Breast epithelium (tissue), 4 donors: ENCODE results near the gene VEGFC. TPM values are rescaled to one million over a fixed set of nuclear protein-coding genes. Genes with fewer than 3 reads are reported as not detected.

Experiments
- DNase-seq, 2 donors: peaks; one replicate each; pipeline ENCODE4 v3.0.0-alpha.2; 2019; ENCODE audit warnings: low spot score in 2 of 2
- H3K27ac ChIP-seq, 2 donors: fragments of 200-600 bp; sonication (generic) in 1 of 2; one replicate each; pipeline ENCODE4 v1.5.1; 2016 to 2019; ENCODE audit warnings: mild to moderate bottlenecking in 1 of 2
- H3K27me3 ChIP-seq, 2 donors: fragments of 200-600 bp; sonication (generic) in 1 of 2; one replicate each; pipeline versions ENCODE4 v1.5.1 to v1.6.0; 2017 to 2019; ENCODE audit warnings: control low read depth in 1 of 2, mild to moderate bottlenecking in 1 of 2
- H3K36me3 ChIP-seq: fragments of 200-600 bp; one replicate; pipeline ENCODE4 v1.5.1; 2019
- H3K4me1 ChIP-seq, 2 donors: fragments of 200-600 bp; sonication (generic); one replicate each; pipeline ENCODE4 v1.5.1; 2016 to 2019; ENCODE audit warnings: control low read depth in 1 of 2
- H3K4me3 ChIP-seq, 3 donors: fragments of 200-600 bp; sonication (generic); 1 replicate in 2 of 3; 2 replicates in 1 of 3; pipeline ENCODE4 v1.5.1; 2016 to 2019; ENCODE audit warnings: mild to moderate bottlenecking in 3 of 3, moderate library complexity in 2 of 3
- H3K9me3 ChIP-seq, 2 donors: fragments of 200-600 bp; sonication (generic) in 1 of 2; one replicate each; pipeline ENCODE4 v1.5.1; 2016 to 2019; ENCODE audit warnings: control low read depth in 1 of 2
- CTCF ChIP-seq, 3 donors: fragments of 450-650 bp; IDR thresholded peaks; one replicate each; pipeline ENCODE4 v1.5.1; 2016 to 2017; ENCODE audit warnings: antibody characterized with exemption in 3 of 3, mild to moderate bottlenecking in 3 of 3, moderate library complexity in 3 of 3
- POLR2A ChIP-seq: fragments of 450-650 bp; IDR thresholded peaks from one replicate; pipeline ENCODE4 v1.6.1; 2016; ENCODE audit warnings: antibody characterized with exemption, mild to moderate bottlenecking, moderate library complexity
- POLR2AphosphoS5 ChIP-seq, 3 donors: sonication (generic); formaldehyde crosslinking; IDR thresholded peaks; one replicate each; pipeline ENCODE4 v1.6.1; 2017; ENCODE audit warnings: antibody characterized with exemption in 3 of 3
- intact Hi-C: fragments of 100-400 bp; cut with DNase I; formaldehyde crosslinking; loops from one replicate; pipeline ENCODE4 v1.15.1; 2023; ENCODE audit warnings: low total_unique reads
- total RNA-seq, 3 donors: library from RNA; depleted of rRNA; stranded (reverse); fragments of >200 nt; gene quantifications; one replicate each; pipeline ENCODE4 v1.1.0, GENCODE V29; 2016

The VEGFC gene
- total RNA-seq, 3 donors from 2014 or later, result 6.9 to 17.0 (median 11.2) TPM

- intact Hi-C loops, result no loop called here
- no peak overlapping the region for H3K27ac ChIP-seq
- H3K4me3 ChIP-seq, result no peak overlapping the region
- no peaks in the 10 kb centered on the region for H3K4me1 ChIP-seq
- H3K27me3 ChIP-seq, result no peaks in the 10 kb centered on the region
- H3K9me3 ChIP-seq, result no peaks in the 10 kb centered on the region
- H3K36me3 ChIP-seq, result no peaks in the 10 kb centered on the region
- no peak for DNase-seq
- no peak for TF ChIP-seq POLR2AphosphoS5 (IDR thresholded peaks at IDR 0.05)
- TF ChIP-seq POLR2A, result no peak
- TF ChIP-seq CTCF (IDR thresholded peaks at IDR 0.05), result no peak
Observed at GRCh38 chr4:176760471-176760870, 32.3 kb downstream of the VEGFC start.

GRCh38 chr4:176758731-176759130 is 34.0 kb downstream of the VEGFC start:
- H3K27ac ChIP-seq, result no peak overlapping the region
- no peaks in the 10 kb centered on the region for H3K27me3 ChIP-seq
- no peak overlapping the region for H3K4me3 ChIP-seq
- TF ChIP-seq POLR2AphosphoS5 (IDR thresholded peaks at IDR 0.05) (no peak), POLR2A (no peak)
- DNase-seq, result no peak
- H3K4me1 ChIP-seq, result no peaks in the 10 kb centered on the region
- intact Hi-C loops, result no loop called here
- no peaks in the 10 kb centered on the region for H3K36me3 ChIP-seq
- H3K9me3 ChIP-seq, result no peaks in the 10 kb centered on the region

GRCh38 chr4:176758323-176758722 is 34.4 kb downstream of the VEGFC start:
- Histone ChIP-seq H3K27me3 (no peaks in the 10 kb centered on the region), H3K9me3 (no peaks in the 10 kb centered on the region), H3K4me1 (no peaks in the 10 kb centered on the region), H3K4me3 (no peak overlapping the region), H3K27ac (no peak overlapping the region), H3K36me3 (no peaks in the 10 kb centered on the region)
- intact Hi-C loops, result no loop called here
- no peak for DNase-seq
- TF ChIP-seq POLR2A (no peak), POLR2AphosphoS5 (IDR thresholded peaks at IDR 0.05) (no peak), CTCF (IDR thresholded peaks at IDR 0.05) (no peak)

- intact Hi-C loops, result no loop called here
- no peaks in the 10 kb centered on the region for H3K9me3 ChIP-seq
- TF ChIP-seq POLR2AphosphoS5 (IDR thresholded peaks at IDR 0.05), result no peak
- no peak for TF ChIP-seq CTCF (IDR thresholded peaks at IDR 0.05)
- no peak for TF ChIP-seq POLR2A
- no peak overlapping the region for H3K27ac ChIP-seq
- no peak for DNase-seq
- H3K4me1 ChIP-seq, result no peaks in the 10 kb centered on the region
- no peak overlapping the region for H3K4me3 ChIP-seq
- no peaks in the 10 kb centered on the region for H3K27me3 ChIP-seq
- no peaks in the 10 kb centered on the region for H3K36me3 ChIP-seq
Observed at GRCh38 chr4:176755613-176756012, 37.1 kb downstream of the VEGFC start.

- no peak for TF ChIP-seq POLR2AphosphoS5 (IDR thresholded peaks at IDR 0.05)
- no peak for TF ChIP-seq POLR2A
- no peak for TF ChIP-seq CTCF (IDR thresholded peaks at IDR 0.05)
- no peaks in the 10 kb centered on the region for H3K9me3 ChIP-seq
- no peak for DNase-seq
- no peak overlapping the region for H3K4me3 ChIP-seq
- intact Hi-C loops, result no loop called here
- no peaks in the 10 kb centered on the region for H3K36me3 ChIP-seq
- no peak overlapping the region for H3K27ac ChIP-seq
- no peaks in the 10 kb centered on the region for H3K27me3 ChIP-seq
- H3K4me1 ChIP-seq, result no peaks in the 10 kb centered on the region
Observed at GRCh38 chr4:176755001-176755400, 37.7 kb downstream of the VEGFC start.

GRCh38 chr4:176753049-176753448 is 39.7 kb downstream of the VEGFC start:
- DNase-seq, result no peak
- Histone ChIP-seq H3K36me3 (no peaks in the 10 kb centered on the region), H3K4me3 (no peak overlapping the region), H3K9me3 (no peaks in the 10 kb centered on the region), H3K27ac (no peak overlapping the region), H3K27me3 (no peaks in the 10 kb centered on the region), H3K4me1 (no peaks in the 10 kb centered on the region)
- TF ChIP-seq CTCF (IDR thresholded peaks at IDR 0.05) (no peak), POLR2AphosphoS5 (IDR thresholded peaks at IDR 0.05) (no peak), POLR2A (no peak)
- intact Hi-C loops, result no loop called here
